Nephron (organoid): ENCODE measurements around the gene ODAM.

Experiments
- H3K27ac Mint-ChIP-seq, 3 experiments: 2 replicates each; pipeline ENCODE4 v1.8.0; 2020; ENCODE audit warnings: mixed read lengths in 3 of 3, mild to moderate bottlenecking in 2 of 3, moderate library complexity in 1 of 3
- H3K27me3 Mint-ChIP-seq: 2 replicates; pipeline ENCODE4 v1.8.0; 2021; ENCODE audit warnings: low read depth, mild to moderate bottlenecking, moderate library complexity, mixed read lengths
- H3K36me3 Mint-ChIP-seq: 2 replicates; pipeline ENCODE4 v1.8.0; 2020; ENCODE audit warnings: low read depth, mixed read lengths
- H3K4me1 Mint-ChIP-seq: 2 replicates; pipeline ENCODE4 v1.8.0; 2020; ENCODE audit warnings: mixed read lengths
- H3K4me3 Mint-ChIP-seq, 3 experiments: 2 replicates each; pipeline ENCODE4 v1.8.0; 2020; ENCODE audit warnings: mild to moderate bottlenecking in 3 of 3, mixed read lengths in 3 of 3, moderate library complexity in 2 of 3
- H3K9me3 Mint-ChIP-seq: 2 replicates; pipeline ENCODE4 v1.8.0; 2020; ENCODE audit warnings: mixed read lengths
- CTCF ChIP-seq, 3 experiments: fragments of 200-600 bp; sonication (generic); IDR thresholded peaks; one replicate each; pipeline ENCODE4 v1.5.0; 2021; ENCODE audit warnings: antibody characterized with exemption in 3 of 3; ENCODE audit not compliant: unreplicated experiment in 3 of 3

Gene ODAM

GRCh38 chr4:70178075-70178660 lies 17.4 kb upstream of the ODAM start:
- H3K27me3 Mint-ChIP-seq = no peaks in the 10 kb centered on the region
- peaks cover 22% of the 10 kb centered on the region for H3K4me1 Mint-ChIP-seq
- H3K27ac Mint-ChIP-seq = no peak overlapping the region
- no peaks in the 10 kb centered on the region for H3K36me3 Mint-ChIP-seq
- no peaks in the 10 kb centered on the region for H3K9me3 Mint-ChIP-seq
- TF ChIP-seq CTCF (IDR thresholded peaks at IDR 0.05; ENCODE audit: unreplicated experiment in 3 of 3) = no peak
- H3K4me3 Mint-ChIP-seq = no peak overlapping the region

GRCh38 chr4:70179811-70180210 lies 15.7 kb upstream of the ODAM start:
- Mint-ChIP-seq H3K36me3 (no peaks in the 10 kb centered on the region), H3K4me3 (no peak overlapping the region), H3K4me1 (peaks cover 22% of the 10 kb centered on the region), H3K9me3 (no peaks in the 10 kb centered on the region), H3K27ac (peak overlapping the region in 2 of 3 experiments; percentile 5 to 70), H3K27me3 (no peaks in the 10 kb centered on the region)
- no peak for TF ChIP-seq CTCF (IDR thresholded peaks at IDR 0.05; ENCODE audit: unreplicated experiment in 3 of 3)

GRCh38 chr4:70181864-70182263 lies 13.7 kb upstream of the ODAM start:
- peaks cover 22% of the 10 kb centered on the region for H3K4me1 Mint-ChIP-seq
- H3K36me3 Mint-ChIP-seq = no peaks in the 10 kb centered on the region
- no peaks in the 10 kb centered on the region for H3K9me3 Mint-ChIP-seq
- H3K27ac Mint-ChIP-seq = peak overlapping the region; percentile 78 to 94 (median 85)
- H3K27me3 Mint-ChIP-seq = no peaks in the 10 kb centered on the region
- H3K4me3 Mint-ChIP-seq = no peak overlapping the region
- no peak for TF ChIP-seq CTCF (IDR thresholded peaks at IDR 0.05; ENCODE audit: unreplicated experiment in 3 of 3)

- H3K27me3 Mint-ChIP-seq = no peaks in the 10 kb centered on the region
- H3K9me3 Mint-ChIP-seq = no peaks in the 10 kb centered on the region
- peaks cover 22% of the 10 kb centered on the region for H3K4me1 Mint-ChIP-seq
- H3K4me3 Mint-ChIP-seq = no peak overlapping the region
- H3K27ac Mint-ChIP-seq = peak overlapping the region; percentile 78 to 94 (median 85)
- no peaks in the 10 kb centered on the region for H3K36me3 Mint-ChIP-seq
- no peak for TF ChIP-seq CTCF (IDR thresholded peaks at IDR 0.05; ENCODE audit: unreplicated experiment in 3 of 3)
Observed at GRCh38 chr4:70182517-70183167, 12.9 kb upstream of the ODAM start.

- TF ChIP-seq CTCF (IDR thresholded peaks at IDR 0.05; ENCODE audit: unreplicated experiment in 3 of 3) = peak; percentile 71 to 77 (median 72)
- Mint-ChIP-seq H3K36me3 (no peaks in the 10 kb centered on the region), H3K27me3 (no peaks in the 10 kb centered on the region), H3K27ac (peak overlapping the region; percentile 46 to 94 (median 74)), H3K4me1 (peaks cover 22% of the 10 kb centered on the region), H3K9me3 (no peaks in the 10 kb centered on the region), H3K4me3 (no peak overlapping the region)
Observed at GRCh38 chr4:70183168-70183939, 12.2 kb upstream of the ODAM start.
